ENCODE measurements around the gene GPR137.
"Not testable (repeated sequence)": the region's sequence is repeated elsewhere in the genome, so short reads cannot be mapped to it uniquely, and the experiment has no call there.

Gene GPR137

DNA sequence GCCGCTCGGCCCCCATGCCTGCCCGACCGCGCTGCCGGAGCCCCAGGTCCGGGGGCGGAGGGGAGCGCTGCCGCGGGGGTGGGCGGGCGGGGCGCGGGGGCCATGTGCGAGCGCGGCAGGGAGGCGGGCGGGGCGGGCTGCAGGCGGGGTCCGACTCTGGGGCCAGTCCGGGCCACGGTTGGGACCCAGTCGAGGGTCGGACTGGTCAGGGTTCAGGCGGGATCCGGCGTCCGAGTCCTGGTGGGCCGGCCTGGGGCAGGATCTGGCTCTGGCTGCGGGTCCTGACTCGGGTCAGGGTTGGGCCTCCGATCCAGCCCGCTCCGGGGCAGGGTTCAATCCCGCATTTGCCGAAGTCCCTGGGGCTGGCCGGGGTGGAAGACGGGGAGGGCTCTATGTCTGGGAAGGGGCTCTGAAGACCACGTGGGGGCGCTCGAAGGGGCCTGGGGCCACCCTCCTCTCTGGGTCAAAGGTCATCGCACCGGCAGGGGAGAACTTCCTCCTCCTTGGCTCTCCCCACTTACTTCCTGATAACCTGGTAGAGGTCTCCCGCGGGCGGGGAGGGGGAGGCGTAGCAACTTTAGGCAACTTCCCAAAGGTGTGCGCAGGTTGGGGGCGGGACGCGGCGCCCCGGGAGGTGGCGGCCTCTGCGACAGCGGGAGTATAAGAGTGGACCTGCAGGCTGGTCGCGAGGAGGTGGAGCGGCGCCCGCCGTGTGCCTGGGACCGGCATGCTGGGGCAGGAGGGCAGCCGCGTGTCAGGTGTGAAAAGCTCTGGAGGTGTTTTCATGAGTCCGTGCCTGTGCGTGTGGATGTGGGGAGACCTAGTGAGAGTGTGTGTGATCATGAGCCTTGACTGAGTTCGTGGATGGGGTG is 20.3 kb downstream of the GPR137 start:
- peak; percentile 64 to 72 for DNase-seq

DNA sequence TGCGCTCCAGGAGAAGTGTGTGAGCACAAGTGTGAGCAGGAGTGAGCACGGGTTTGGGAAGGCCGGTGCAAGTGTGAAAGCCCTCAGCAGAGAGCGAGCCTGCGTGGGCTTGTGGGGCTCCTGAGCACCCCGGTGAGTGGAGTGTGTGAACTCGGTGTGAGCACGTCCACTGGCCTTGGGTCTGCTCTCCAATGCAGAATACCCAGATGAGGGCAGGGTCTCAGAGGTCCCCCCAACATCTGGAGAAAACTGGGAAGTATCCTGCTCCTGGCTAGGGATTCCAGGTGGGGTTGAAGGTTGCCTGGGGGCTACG is 20.9 kb downstream of the GPR137 start:
- DNase-seq: no peak

DNA sequence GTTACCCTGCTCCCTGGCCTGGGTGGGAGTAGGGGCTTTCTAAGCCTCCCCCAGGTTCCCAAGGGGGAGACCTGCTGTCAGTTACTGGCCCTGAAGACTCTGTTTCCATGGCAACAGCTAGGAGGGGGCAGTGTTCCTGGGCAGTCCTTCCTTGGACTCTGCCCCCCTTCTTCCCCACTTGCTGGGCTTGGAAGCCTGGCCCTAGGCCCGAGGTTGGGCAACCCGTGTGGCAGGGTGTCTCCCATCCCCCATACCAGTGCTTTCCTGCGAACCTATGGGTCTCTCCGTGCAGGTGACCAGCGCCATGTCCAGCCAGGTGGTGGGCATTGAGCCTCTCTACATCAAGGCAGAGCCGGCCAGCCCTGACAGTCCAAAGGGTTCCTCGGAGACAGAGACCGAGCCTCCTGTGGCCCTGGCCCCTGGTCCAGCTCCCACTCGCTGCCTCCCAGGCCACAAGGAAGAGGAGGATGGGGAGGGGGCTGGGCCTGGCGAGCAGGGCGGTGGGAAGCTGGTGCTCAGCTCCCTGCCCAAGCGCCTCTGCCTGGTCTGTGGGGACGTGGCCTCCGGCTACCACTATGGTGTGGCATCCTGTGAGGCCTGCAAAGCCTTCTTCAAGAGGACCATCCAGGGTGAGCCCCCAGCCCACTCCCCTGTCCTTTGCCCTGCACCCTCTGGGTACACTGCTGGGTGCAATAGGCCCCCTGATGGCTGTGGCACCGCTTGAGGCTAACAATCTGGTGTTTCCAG is 21.4 kb downstream of the GPR137 start:
- DNase-seq: no peak

DNA sequence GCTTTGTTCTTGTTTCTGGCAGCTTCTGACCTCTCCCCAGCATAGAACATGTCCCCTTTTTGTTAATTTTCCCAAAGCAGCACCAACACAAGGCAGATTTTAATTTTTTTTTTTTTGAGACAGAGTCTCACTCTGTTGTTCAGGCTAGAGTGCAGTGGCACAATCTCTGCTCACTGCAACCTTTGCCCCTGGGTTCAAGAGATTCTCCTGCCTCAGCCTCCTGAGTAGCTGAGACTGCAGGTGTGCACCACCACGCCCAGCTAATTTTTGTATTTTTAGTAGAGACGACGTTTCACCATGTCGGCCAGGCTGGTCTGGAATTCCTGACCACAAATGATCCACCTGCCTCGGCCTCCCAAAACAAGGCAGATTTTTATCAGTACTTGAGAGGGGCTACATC is 22.1 kb downstream of the GPR137 start:
- not testable (repeated sequence) for DNase-seq

GRCh38 chr11:64312947-64313346 is 27.3 kb downstream of the GPR137 start:
- no peak for DNase-seq

DNA sequence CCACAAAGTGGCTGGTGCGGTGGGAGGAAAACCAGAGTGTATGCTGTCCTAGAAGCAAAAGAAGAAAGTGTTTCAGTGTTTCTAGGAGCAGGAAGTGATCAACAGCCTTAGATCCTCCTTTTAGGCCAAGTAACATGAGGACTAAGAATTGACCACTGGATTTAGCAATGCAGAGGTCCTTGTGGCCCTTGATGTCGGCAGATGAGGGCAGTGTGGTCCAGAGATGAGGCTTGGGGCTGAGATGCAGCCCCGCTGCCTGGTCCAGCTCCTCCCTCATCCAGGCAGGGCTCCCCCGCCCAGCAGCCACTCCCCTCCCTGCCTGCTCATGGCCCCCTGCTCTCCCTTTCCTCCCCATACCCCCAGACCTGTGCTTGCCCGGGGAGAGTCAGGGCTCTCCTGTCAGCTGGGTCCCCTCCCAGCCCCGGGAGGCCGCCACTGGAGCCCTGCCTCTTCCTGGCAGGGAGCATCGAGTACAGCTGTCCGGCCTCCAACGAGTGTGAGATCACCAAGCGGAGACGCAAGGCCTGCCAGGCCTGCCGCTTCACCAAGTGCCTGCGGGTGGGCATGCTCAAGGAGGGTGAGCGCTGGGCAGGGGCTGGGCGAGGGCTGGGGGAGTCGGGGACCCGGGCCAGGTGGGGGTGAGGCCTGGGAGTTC is 28.0 kb downstream of the GPR137 start:
- DNase-seq: no peak

- DNase-seq: no peak
These were observed 28.6 kb downstream of the GPR137 start for GRCh38 chr11:64314146-64314804.

GRCh38 chr11:64314805-64315561 is 29.3 kb downstream of the GPR137 start:
- DNase-seq: no peak

DNA sequence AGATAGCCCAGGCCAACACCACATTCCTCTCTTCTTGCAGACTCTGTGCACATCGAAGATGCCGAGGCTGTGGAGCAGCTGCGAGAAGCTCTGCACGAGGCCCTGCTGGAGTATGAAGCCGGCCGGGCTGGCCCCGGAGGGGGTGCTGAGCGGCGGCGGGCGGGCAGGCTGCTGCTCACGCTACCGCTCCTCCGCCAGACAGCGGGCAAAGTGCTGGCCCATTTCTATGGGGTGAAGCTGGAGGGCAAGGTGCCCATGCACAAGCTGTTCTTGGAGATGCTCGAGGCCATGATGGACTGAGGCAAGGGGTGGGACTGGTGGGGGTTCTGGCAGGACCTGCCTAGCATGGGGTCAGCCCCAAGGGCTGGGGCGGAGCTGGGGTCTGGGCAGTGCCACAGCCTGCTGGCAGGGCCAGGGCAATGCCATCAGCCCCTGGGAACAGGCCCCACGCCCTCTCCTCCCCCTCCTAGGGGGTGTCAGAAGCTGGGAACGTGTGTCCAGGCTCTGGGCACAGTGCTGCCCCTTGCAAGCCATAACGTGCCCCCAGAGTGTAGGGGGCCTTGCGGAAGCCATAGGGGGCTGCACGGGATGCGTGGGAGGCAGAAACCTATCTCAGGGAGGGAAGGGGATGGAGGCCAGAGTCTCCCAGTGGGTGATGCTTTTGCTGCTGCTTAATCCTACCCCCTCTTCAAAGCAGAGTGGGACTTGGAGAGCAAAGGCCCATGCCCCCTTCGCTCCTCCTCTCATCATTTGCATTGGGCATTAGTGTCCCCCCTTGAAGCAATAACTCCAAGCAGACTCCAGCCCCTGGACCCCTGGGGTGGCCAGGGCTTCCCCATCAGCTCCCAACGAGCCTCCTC is 30.2 kb downstream of the GPR137 start:
- not testable (repeated sequence) for DNase-seq

- DNase-seq: peak in 1 of 2 experiments; percentile 30
These were observed 31.1 kb downstream of the GPR137 start for GRCh38 chr11:64316672-64317324.

DNA sequence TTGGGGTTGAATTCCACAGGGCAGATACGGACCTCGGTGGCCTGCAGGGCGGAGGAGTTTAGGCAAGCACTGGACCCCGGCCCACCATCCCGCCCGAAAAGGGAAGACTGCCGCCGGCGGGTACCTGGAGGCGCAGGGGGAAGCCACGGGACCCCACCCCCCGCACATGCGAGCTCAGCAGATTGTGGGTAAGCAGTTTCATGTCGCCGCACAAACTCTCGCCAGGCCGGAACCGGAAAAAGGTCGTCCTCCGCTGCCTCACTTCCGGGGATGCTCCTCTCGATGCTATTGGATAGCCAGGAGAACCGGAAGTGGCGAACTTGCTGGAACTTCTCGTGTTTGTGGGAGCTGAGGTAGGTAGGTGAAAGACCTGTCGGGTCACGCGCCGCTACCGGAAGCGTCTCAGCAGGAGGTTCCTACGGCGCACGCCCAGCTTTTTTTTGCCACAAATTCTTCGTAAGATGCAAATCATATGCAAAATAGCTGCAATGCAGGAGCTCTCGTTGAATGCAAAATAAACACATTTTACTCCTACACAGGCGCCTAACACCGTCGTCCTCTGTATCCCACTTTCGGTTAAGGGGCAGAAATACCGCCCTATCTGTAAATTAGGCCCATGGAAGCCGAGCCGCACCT is 31.8 kb downstream of the GPR137 start, which contains the start of gene TRMT112:
TRMT112 (minus strand) TSS at position 235 of the 636 bp plus-strand sequence; CDS start at position 202, 33 bp downstream.
- peak; percentile 92 to 96 for DNase-seq

DNA sequence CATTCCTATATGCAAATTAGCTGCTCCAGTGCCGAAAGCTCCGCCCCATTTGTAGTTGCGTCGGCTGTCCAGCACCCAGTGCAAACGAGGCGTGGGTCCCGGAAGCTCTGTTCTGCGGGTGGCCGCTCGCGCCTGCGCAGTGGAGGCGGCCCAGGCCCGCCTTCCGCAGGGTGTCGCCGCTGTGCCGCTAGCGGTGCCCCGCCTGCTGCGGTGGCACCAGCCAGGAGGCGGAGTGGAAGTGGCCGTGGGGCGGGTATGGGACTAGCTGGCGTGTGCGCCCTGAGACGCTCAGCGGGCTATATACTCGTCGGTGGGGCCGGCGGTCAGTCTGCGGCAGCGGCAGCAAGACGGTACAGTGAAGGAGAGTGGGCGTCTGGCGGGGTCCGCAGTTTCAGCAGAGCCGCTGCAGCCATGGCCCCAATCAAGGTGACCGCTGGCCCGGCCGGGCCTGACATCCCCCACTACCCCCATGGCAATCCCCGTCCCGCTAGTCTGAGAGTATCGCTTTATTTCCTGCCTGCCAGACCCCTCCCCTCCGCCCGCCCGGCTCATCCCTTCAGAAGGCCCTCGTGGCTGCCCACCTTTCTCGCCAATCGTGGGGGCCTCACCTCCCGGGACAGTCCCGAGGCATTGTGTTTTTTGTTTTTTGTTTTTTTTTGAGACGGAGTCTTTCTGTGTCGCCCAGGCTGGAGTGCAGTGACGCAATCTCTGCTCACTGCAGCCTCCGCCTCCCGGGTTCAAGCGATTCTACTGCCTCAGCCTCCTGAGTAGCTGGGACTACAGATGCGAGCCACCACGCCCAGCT is 32.5 kb downstream of the GPR137 start, which contains the start of gene PRDX5:
PRDX5 (plus strand) TSS at position 161 of the 805 bp plus-strand sequence; CDS start at position 256, 95 bp downstream.
- DNase-seq: peak; percentile 89 to 91

DNA sequence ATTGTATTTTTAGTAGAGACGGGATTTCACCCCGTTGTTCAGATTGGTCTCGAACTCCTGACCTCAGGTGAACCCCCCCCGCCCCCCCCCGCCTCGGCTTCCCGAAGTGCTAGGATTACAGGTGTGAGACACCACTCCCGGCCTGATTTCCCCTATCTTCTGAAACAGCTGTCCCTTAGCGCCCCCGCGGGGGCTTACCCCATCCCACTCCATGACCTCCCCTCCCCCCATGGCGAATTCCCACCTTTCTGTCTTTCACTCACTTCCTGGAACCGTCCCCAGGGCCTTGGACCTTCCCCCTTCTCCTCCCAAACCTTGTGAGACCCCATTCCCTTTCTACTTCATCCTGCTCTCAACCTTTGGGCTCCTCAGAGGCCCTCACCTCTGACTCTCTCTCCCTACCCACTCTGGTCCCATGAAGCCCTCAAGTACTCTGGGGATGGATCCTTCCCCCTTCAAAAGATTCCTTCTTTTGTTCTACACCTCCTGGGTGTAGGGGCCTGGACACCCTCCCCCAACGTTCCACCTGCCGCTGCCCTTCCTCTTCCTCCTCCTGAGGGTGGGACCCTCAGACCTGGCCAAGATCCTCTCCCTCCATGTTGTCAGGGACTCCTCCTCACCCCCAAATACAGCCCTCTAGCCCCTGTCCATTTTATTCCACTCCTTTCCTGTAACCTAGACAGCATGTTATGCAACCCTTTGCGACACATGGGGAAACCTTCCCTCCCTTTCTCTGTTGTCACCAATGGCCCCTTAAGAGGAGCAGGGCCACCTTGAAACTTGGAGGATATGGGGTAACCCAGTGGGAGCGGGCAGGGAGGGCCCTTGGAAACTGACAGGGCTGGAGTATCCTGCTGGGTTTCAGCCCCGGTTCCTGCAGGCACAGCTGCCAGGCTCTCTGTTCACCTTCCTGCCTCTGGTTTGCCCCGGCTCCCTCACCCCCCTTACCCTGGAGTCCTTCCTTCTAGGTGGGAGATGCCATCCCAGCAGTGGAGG is 33.4 kb downstream of the GPR137 start:
- no peak for DNase-seq

GRCh38 chr11:64320556-64320955 is 34.9 kb downstream of the GPR137 start:
- no peak for DNase-seq

- DNase-seq: no peak
These were observed 35.4 kb downstream of the GPR137 start for GRCh38 chr11:64321026-64321425.

DNA sequence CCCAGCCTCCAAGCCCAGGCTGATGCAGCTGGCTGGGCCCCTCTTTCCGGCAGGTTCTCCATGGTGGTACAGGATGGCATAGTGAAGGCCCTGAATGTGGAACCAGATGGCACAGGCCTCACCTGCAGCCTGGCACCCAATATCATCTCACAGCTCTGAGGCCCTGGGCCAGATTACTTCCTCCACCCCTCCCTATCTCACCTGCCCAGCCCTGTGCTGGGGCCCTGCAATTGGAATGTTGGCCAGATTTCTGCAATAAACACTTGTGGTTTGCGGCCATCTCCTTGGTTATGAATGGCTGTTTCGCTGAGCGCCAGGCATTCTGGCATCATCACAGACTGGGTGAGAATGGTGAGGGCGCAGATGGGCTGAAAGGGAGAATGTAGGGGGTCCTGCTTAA is 35.9 kb downstream of the GPR137 start:
- DNase-seq: no peak

DNA sequence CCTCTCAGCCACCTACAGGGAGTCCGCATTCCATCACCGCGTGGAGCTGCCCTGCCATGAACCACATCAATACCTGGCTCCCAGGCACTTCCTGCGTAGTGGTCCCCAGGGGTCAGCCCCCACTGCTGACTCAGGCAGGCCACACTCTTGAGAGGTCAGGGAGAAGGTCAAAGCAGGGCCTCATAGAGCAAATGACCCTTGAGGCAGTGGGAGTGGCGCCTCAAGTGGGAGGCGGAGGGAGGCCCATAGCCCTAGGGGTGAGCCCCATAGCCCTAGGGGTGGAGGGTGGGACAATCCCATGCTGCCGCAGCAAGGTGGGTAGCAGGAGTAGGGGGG is 37.2 kb downstream of the GPR137 start:
- no peak for DNase-seq

- no peak for DNase-seq
These were observed 37.7 kb downstream of the GPR137 start for GRCh38 chr11:64323373-64323772.

All from activated CD4-positive, alpha-beta T cell treated with anti-CD3 and anti-CD28 coated beads, Interleukin-2, amount 50 U/mL, for 4 hours (primary cell).